ENCODE results near the gene UBE3D.

DNA sequence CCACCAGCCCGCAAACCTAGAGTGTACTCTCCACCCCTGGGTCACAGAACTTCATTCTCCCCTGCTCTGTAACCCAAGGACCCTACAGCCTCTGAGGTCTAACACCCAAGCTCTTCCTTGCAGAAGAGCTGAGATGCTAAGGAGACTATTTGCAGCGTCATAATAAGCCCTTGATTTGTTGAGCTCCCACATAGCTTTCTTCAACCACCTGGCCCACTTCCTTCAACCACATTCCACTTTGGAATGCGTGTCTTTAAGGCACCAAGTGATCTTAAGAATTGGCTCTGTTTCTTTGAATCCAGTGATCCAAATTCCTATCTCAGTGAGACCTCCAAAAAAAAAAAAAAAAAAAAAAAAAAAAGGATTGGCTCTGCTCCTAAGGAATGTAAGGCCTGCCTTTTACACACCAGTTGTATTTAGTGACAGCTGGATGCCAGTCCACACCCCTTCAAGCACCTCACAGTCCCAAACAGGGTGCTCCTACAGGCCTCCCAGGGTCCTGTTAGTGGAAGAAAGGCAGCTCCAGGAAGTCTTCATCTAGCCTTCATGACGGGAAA is 106.2 kb downstream of the UBE3D start:
- TF ChIP-seq, protein P1, sequence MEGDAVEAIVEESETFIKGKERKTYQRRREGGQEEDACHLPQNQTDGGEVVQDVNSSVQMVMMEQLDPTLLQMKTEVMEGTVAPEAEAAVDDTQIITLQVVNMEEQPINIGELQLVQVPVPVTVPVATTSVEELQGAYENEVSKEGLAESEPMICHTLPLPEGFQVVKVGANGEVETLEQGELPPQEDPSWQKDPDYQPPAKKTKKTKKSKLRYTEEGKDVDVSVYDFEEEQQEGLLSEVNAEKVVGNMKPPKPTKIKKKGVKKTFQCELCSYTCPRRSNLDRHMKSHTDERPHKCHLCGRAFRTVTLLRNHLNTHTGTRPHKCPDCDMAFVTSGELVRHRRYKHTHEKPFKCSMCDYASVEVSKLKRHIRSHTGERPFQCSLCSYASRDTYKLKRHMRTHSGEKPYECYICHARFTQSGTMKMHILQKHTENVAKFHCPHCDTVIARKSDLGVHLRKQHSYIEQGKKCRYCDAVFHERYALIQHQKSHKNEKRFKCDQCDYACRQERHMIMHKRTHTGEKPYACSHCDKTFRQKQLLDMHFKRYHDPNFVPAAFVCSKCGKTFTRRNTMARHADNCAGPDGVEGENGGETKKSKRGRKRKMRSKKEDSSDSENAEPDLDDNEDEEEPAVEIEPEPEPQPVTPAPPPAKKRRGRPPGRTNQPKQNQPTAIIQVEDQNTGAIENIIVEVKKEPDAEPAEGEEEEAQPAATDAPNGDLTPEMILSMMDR (IDR thresholded peaks at IDR 0.05; ENCODE audit: low read depth, low read length, poor library complexity, severe bottlenecking) = no peak
- no peak for TF ChIP-seq EZH2phosphoT487 (IDR thresholded peaks at IDR 0.05; ENCODE audit: borderline replicate concordance, low read length)
